GM21825 (cell line): ENCODE results near the gene CDC42BPB.

Source experiments
- ATAC-seq: cut with Tn5 transposase; IDR thresholded peaks from one replicate; pipeline ENCODE4 v1.9.1; 2021; ENCODE audit warnings: mild to moderate bottlenecking, moderate library complexity; ENCODE audit not compliant: unreplicated experiment

CDC42BPB gene

DNA sequence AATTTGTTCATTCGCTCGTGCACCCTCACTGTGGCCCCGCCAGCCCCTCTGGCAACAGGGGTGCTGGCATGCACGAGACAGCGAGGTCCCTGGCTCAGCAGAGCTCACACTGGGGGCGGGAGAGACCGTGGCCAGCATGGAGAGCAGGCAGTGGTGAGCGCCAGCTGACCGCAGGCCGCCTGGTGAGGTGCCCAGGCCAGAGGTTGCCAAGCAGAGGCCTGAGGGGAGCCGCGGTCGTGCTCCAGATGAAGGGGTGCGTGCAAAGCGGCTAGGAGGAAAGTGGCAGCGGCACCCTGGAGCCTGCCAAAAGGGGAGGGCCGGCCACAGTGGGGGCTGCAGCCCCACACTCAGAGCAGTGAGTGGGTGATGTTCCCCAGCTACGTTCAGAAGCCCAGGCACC, 56.1 kb downstream of the CDC42BPB start:
- no peak for ATAC-seq

DNA sequence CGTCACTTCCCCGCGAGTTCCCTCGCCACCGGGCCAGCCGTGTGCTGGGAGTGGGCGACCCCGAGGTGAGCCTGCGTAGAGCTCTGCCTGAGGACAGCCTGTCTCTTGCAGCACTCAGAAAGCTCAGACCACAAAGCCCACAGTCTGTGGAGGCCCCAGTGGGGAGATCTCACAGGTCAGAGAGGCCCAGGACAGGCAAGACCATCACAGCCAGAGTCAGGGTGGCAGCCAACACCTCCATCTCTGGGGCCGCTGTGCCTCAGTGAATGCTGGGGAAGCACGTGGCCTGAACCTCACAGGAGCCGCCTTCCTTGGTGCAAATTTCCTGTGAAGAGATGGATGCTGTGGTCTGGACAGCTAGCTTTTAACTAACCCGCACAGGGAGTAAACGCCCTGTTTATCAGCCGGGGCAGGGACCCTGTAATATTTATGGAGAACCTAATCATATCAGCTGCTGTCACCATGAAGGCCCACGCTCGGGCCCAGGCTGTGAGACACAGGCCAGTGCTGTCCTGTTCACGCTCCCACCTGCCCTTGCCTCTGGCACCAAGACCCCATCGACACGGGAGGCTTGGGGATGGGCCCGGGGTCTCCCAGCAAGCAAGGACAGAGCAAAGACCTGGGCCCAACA, 56.9 kb downstream of the CDC42BPB start:
- no peak for ATAC-seq

DNA sequence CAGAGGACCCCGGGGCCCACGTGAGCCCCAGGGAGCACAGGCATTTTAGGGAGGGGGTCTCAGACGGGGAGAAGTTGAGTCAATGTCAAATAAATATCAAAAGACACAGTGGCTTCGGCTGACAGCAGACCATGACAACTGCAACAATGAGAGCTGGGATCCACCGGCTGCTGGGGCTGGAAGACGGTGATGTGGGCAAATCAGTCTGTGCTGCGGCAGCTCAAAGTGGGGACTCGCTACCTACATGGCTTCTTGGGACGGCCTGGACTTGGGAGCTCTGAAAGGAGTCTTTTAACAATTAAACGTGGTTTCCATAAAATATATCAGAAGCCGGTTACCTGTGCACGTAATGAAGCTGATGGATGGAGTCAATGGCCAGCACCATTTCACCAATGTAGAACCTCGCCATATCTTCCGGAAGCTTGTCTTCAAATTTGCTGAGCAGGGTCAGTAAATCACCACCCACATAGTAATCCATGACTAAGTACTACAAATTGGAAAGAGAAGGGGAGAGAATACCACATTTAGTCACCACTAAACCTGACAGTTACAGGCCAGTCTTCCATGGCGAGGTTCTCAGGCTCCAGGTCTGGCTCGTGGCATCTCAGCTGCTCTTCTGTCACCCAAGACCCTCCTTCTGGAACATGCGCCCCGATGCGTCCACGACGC, 58.0 kb downstream of the CDC42BPB start:
- no peak for ATAC-seq

DNA sequence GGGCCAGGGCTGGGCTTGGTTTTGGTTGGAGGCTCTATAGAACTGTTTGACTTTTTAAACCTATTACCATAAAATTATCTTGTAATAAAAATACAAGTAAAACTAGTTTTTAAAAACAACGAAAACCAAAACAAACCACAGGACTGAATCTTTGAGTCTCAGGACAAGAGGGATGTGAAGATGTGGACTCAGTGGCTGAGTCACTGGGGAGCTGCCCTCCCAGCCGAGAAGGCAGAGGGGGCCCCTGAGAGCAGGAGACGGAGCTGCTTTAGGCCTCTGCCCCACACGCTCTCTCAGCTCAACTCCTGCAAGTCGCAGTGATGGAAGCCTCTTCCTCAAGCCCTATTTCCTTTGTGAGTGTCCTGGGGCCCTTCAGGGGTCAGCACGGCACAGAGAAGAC, 59.0 kb downstream of the CDC42BPB start:
- no peak for ATAC-seq

DNA sequence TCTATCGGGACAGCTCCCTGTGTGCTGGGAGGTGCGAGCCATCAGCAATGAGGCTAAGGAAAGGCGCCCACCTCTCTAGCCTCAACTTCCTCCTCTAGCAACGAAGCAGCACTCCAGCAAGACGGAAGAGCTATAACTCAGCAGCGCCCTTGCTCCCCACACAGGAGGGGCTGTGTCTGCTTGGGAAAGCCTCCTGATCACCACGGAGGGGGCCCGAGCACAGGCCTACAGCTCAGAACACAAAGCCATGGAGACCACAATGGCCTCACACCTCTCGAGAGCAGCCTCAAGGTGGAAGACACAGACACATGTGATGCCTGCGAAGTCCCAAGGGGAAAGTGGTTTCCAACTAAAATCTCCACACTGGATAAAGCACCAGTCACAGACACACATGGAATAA, 60.4 kb downstream of the CDC42BPB start:
- no peak for ATAC-seq

DNA sequence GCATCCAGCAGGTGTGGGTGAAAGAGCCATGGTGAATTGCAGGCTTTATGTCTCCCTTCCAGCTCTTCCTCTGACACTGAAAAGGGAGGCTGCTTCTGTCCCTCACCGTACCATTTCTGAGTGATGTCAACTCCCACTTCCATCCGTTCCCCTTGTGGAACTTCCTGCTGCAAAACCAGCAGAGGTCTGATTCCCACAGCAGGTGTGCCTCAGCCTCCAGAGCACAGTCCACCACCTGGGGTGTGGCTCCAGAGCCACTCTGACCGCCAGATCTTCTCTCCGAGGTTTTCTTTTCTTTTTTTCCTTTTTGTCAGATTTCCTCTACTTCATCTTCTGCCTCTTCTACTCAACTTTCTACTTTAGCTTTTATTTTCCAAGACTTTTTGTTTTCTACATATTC, 62.7 kb downstream of the CDC42BPB start:
- no peak for ATAC-seq

DNA sequence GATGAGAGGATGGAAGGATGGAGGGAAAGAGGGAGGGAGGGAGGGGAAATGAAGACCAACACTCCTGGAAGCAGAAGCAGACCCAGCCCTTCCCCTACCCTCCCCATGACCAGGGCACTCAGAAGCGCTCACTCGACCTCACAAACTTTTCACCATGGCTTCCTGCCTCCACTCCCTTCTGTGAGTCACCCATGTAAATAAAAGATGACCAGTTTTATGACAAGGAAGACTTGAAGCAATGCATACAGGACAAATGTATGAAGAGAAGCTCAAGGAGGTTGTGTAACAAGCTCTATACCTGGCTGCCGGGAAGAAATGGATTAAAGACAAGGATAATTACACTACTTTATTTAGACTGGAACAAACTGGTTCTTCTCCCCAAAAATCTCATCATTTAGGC, 63.8 kb downstream of the CDC42BPB start:
- ATAC-seq: no peak

DNA sequence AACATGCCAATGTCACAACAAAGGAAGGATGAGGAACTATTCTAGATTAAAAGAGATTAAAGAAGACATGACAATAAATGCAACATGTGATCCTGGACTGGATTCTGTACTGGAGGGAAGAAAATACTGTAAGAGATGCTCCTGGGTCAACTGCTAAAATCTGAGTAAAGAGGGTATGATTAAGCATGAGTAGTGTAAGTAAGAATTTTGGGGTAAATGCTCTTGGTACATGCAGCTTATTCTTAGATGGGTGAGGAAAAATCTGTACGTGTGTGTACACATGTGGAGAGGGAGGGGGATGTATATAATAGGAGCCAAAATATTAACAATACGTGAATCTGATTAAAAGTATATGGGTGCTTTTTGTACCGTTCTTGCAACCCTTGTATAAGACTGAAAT, 66.0 kb downstream of the CDC42BPB start:
- no peak for ATAC-seq

DNA sequence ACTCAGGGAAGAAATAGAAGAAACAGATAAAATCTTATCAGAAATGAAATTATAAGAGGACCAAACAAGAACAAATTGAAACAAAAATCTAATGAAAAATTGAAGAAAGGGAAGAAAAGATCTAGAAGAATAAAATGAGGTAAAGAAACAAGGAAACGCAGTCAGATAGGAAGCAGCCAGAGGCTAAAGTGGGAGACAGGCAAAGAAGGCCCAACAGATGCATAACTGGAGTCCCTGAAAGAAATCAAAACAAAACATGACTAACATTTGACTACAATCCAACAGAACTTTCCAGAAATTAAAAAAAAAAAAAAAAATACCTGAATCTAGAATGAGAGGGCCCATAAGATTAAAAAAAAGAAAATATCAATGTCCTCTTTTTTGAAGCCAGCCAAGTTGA, 69.3 kb downstream of the CDC42BPB start:
- ATAC-seq: no peak

DNA sequence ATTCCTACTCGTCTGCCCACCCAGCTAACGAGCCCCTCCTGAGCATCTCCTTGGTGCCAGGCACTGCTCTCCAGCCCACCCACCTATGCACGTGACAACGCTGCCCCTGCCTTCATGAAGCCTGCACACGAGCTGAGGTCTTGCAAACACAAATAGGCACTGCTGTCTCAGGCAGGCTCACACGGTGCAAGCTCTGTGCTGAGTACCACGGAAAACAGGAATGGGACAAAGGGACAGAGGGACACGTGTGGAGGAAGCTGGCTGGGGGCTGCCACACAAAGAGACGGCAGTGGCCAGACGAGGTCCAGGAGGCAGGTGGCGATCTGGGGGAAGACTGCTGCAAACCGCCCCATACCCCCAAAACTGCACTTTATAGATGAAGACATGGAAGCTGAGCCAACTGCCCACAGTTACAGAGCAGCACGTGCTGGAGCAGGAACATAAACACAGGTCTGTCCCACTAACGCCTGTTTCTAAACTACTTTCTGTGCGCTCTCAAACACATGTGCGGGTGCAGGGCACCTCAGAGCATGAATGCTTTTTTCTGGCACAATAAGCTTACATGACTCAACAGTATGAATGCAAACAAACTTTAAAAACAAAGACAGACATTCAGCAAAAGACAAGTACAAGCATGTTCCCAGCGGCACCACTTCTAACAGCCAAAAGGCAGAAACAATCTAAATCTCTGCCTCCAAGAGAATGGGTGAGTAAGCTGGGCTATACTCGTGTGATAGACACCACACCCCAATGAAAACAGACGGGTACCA, 70.4 kb downstream of the CDC42BPB start:
- no peak for ATAC-seq

DNA sequence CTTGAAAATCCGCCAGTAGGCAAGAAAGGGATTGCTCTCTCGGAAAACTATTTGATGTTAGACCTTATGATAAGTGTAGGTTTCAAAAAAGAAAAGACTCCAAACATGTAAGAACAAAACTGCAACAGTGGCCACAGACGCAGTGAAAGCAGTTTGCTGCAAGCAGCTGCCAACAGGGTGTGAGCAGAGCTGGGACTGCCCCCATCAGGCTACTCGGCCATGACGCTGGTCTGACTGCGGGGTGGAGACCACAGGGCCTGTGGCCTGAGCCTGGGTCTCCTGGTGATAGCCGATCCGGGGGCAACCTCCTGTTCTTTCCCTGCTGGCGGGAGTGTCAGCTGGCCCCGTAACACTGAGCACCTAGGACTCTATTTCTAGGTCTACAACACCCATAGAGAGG, 71.7 kb downstream of the CDC42BPB start:
- ATAC-seq: peak; percentile 76

DNA sequence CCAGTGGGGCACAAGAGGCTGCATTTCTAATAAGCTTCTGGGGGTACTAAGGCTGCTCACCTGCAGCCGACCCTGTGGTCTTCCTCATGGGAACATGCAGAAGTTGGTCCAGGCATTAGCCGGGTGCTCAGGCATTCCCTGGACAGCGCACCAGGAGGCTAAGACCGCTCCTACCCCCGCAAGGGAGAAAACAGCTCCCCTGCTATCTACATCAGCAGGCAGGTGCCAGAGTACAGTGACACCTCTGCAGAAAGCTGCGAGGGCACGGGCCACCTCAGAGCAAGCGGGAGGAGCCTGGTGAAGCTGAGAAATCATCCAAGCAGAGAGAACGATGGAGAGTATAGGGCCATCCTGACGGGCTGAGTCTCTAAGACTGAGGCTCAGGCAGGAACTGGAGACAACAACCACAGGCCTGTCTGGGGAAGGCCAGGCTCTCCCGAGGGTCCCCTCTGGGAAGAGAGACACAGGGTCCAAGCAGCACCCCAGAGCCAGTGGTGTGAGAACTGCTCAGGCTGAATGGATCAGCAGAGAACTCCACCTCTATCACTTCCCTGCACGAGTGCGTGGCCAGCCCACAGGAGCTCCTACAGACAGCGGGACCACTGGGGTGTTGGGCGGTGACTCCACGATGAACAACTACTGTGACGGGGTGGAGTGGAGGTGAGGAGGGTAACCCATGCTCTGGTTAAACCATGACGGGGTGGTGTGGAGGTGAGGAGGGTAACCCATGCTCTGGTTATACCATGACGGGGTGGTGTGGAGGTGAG, 72.8 kb downstream of the CDC42BPB start:
- no peak for ATAC-seq

DNA sequence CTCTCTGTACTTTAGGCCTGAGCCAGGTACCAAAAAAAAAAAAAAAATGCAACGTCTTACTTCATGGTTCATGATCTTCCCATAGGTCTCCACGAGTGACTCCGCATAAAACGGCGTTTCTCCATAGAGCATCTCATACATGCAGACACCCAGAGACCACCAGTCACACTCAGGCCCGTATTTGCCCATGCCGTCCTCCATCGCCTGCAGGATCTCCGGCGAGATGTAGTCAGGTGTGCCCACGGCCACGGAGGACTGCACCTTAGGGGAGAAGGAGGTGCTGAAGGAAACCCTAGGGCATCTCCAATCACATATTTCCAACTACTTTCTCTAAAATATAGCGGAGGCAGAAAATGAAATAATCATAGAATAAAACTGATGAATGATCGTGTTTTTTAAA, 73.9 kb downstream of the CDC42BPB start:
- no peak for ATAC-seq

DNA sequence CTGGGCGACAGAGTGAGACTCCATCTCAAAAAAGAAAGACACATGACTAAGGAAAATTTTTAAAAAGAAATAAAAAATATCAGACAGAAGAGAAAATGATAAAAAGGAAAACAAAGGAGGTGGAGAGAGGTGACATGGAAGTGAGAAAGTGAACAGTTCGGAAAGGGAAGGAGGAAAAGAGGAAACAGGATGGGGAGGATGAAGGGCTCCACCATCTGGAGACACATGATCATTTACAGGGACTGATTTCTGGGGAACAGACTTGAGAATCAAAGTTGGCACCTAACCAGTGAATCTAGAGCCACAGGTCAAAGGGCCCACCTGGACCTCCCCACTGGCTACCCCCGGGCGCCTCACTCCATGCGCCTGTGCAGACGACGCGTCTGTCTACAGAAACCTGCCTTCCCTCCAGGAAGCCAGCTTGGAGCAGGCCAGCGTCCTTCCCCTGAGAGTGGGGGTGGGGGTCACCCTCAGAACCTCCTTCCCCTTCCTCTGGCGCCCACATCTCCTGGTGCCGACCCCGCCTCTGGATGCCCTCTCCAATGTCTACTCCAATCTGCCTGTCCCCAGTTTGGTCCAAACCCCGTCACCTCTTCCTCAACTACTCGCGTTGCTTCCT, 74.4 kb downstream of the CDC42BPB start:
- ATAC-seq: no peak

DNA sequence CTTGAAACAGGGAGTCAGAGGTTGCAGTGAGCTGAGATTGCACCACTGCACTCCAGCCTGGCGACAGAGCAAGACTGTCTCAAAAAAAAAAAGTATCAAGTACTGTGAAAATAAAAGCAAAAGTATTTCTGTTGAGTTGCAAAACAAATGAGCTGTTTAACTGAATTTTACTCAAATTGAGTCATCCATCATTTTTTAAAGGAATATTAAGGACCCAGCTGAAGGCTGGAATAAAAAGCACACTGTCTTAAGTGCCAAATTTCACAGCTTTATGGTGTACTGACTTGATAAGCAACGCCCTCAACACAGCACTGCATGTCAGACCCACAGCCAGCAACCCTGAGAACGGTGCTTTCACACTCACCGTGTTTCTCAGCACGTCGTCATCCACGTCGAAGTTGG, 76.9 kb downstream of the CDC42BPB start:
- no peak for ATAC-seq

DNA sequence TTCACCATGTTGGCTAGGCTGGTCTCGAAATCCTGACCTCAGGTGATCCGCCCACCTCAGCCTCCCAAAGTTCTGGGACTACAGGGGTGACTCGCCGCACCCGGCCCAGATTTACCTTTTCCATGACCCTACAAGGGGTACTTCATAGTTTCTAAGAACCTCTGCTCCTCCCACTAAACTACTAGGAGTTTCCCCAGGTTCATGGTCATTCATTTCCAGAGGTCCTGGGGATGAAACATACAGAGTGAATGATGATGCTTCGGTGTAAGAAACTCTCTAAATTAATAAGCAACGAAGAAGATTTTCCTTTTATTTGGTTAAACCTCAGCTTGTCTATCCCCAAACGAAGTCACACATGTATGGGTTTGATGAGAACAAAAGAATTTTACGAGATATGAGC, 77.9 kb downstream of the CDC42BPB start:
- ATAC-seq: no peak

DNA sequence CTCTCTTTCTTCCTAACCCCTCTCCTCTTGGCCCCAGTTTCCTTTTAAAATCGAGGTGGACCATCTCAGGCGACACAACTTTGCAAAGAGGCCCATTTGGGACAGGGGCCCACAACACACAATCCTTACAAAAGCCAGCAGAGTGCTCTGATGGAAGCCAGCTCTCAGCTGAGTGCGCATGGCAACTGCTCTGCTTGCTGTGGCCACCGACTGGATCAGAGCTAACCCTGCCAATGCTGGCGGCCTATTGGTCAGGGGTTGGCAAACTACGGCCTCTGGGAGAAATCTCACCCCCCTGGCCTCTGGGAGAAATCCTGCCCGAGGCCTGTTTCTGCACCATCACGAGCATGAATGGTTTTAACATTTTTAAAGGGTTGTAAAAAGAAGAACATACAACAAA, 79.9 kb downstream of the CDC42BPB start:
- no peak for ATAC-seq

DNA sequence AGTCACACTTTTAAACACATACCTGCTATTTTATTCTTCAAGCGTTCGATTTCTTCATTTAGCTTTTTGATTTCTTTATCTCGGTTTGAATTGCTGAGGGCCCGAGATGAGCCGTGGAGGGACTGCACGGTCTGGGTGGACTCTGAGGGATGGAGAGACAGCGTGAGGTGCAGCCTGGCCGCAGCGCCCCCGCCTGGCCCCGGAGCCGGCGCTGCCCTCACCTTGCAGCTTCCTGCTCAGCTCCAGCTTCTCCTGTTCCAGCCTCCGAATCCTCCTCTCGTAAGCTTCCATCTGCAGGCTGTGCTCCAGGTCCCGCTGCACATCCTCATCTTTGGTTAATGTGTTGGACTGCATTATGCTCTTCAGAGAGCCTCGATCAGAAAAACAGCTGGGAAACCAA, 81.7 kb downstream of the CDC42BPB start:
- ATAC-seq: no peak

DNA sequence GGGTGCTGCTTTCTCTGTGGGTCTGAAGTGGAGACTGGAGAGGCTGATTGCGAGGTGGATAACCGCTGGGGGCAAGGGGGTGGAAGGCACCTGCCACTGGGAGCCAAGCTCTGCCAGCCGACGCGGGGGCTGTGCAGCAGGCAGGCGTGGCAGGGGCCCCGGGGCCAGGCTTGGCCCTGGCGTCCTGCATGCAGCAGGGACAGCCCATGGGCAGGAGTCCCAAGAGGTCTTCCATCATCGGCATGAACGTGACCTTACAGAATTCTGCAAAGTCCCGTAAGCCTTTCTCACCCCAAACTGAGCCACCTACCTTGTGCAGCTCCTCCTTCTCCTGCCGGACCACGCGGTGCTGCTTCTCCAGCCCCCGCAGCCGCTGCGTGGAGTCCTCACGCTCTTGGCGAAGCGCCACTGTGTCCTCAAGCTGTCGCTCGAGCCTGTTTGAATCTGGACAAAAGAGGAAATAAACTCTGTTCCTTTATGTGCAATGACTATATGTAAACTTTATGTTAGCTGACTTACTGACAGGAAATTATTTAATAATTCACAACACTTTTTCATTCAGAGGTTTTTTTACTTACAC, 83.6 kb downstream of the CDC42BPB start:
- no peak for ATAC-seq

DNA sequence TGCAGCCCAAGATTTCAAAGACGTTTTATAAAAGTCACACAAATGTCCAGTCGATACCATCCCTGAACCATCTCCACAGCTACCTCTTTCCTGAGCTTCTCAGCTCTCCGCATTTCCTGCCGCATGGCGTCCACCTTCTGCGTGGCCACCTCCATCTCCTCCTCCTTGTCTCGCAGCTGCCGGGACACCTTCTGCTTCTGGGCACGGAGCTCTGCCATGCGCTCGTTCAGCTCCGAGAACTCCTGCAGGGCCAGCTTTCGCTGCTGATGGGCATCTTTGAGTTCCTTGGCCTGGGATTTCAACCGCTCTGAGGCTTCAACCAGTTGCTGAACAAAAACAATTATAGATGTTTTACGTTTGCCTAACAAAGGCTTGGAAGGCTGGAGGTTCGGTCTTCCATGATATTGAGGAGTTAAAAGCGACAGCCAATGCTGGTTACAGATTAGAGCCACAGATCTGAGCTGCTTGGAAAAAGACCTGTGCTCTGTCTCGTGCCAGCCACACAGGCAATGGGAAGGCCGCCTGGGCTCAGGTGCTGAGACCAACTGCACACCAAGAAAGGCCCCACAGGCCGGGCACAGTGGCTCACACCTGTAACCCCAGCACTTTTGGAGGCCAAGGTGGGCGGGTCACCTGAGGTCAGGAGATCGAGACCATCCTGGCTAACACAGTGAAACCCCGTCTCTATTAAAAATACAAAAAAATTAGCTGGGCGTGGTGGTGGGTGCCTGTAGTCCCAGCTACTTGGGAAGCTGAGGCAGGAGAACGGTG, 85.3 kb downstream of the CDC42BPB start:
- no peak for ATAC-seq
